ENCODE measurements around the gene DDAH2.

DNA sequence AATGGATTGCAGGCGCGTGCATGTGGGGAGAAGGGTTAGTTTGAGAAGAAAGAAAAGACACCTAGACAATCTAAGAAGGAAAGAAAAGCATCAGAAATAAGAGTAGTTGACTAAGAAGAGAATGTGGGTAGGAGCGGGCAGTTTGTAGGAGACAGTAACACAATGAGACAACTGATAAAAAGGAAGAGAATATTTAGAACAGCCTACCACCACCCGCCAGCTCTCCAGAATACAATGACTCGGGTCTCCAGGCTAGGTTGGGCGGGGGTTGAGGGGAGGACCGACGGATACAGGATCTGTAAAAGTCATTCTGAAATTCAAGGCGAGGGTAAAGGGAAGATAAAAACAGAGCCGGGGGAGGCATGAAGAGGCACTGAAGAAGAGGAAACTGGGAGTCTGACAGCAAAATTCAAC is 26.7 kb downstream of the DDAH2 start:
- TF ChIP-seq, protein P1, sequence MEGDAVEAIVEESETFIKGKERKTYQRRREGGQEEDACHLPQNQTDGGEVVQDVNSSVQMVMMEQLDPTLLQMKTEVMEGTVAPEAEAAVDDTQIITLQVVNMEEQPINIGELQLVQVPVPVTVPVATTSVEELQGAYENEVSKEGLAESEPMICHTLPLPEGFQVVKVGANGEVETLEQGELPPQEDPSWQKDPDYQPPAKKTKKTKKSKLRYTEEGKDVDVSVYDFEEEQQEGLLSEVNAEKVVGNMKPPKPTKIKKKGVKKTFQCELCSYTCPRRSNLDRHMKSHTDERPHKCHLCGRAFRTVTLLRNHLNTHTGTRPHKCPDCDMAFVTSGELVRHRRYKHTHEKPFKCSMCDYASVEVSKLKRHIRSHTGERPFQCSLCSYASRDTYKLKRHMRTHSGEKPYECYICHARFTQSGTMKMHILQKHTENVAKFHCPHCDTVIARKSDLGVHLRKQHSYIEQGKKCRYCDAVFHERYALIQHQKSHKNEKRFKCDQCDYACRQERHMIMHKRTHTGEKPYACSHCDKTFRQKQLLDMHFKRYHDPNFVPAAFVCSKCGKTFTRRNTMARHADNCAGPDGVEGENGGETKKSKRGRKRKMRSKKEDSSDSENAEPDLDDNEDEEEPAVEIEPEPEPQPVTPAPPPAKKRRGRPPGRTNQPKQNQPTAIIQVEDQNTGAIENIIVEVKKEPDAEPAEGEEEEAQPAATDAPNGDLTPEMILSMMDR (IDR thresholded peaks at IDR 0.05) = no peak
- no peak for TF ChIP-seq POLR2A (IDR thresholded peaks at IDR 0.05)

All from prostate gland (tissue), 2 donors.